AG08396 (cell line): ENCODE data around the gene EPB41L2.
"Not testable (repeated sequence)": the region's sequence is repeated elsewhere in the genome, so short reads cannot be mapped to it uniquely, and the experiment has no call there.

Source experiments
- DNase-seq: peaks from one replicate; pipeline ENCODE4 v3.0.0; 2012; ENCODE audit warnings: low spot score, mixed read lengths

Gene EPB41L2

GRCh38 chr6:131063028-131063763 is at the start of gene EPB41L2:
TSS of gene EPB41L2 (minus strand) at chr6:131063245. CDS start at chr6:130956485, 106,760 bp downstream.
- DNase-seq, result peak; percentile 94

- DNase-seq, result no peak
Observed at GRCh38 chr6:131112249-131112648, 49.2 kb upstream of the EPB41L2 start.

- DNase-seq, result peak; percentile 35
Observed at GRCh38 chr6:131107151-131107550, 44.1 kb upstream of the EPB41L2 start.

GRCh38 chr6:131103901-131104300 is 40.9 kb upstream of the EPB41L2 start:
- no peak for DNase-seq

- DNase-seq, result no peak
Observed at GRCh38 chr6:131103296-131103695, 40.3 kb upstream of the EPB41L2 start.

- no peak for DNase-seq
Observed at GRCh38 chr6:131101911-131102680, 39.1 kb upstream of the EPB41L2 start.

- DNase-seq, result no peak
Observed at GRCh38 chr6:131096786-131097185, 33.7 kb upstream of the EPB41L2 start.

- DNase-seq, result no peak
Observed at GRCh38 chr6:131093334-131093733, 30.3 kb upstream of the EPB41L2 start.

GRCh38 chr6:131091944-131092343 is 28.9 kb upstream of the EPB41L2 start:
- not testable (repeated sequence) for DNase-seq

GRCh38 chr6:131090339-131090738 is 27.3 kb upstream of the EPB41L2 start:
- not testable (repeated sequence) for DNase-seq

- DNase-seq, result no peak
Observed at GRCh38 chr6:131084982-131085381, 21.9 kb upstream of the EPB41L2 start.

GRCh38 chr6:131083687-131084086 is 20.6 kb upstream of the EPB41L2 start:
- no peak for DNase-seq

GRCh38 chr6:131082335-131082734 is 19.3 kb upstream of the EPB41L2 start:
- DNase-seq, result no peak

GRCh38 chr6:131080084-131080483 is 17.0 kb upstream of the EPB41L2 start:
- no peak for DNase-seq

GRCh38 chr6:131073577-131073976 is 10.5 kb upstream of the EPB41L2 start:
- DNase-seq, result no peak

- no peak for DNase-seq
Observed at GRCh38 chr6:131070061-131070460, 7.0 kb upstream of the EPB41L2 start.

GRCh38 chr6:131068165-131068564 is 5.1 kb upstream of the EPB41L2 start:
- DNase-seq, result no peak

GRCh38 chr6:131067521-131067920 is 4.5 kb upstream of the EPB41L2 start:
- no peak for DNase-seq

- DNase-seq, result no peak
Observed at GRCh38 chr6:131065824-131066171, 2.8 kb upstream of the EPB41L2 start.

- DNase-seq, result no peak
Observed at GRCh38 chr6:131065112-131065823, 2.2 kb upstream of the EPB41L2 start.

- DNase-seq, result no peak
Observed at GRCh38 chr6:131063764-131064272, 773 bp upstream of the EPB41L2 start.

GRCh38 chr6:131062241-131063027 is 611 bp downstream of the EPB41L2 start:
- DNase-seq, result peak; percentile 29
